ENCODE measurements around the gene ANKRD17. TPM values are rescaled to one million over a fixed set of nuclear protein-coding genes. Genes with fewer than 3 reads are reported as not detected.

ANKRD17 gene
- total RNA-seq, 1 experiment from 2014 or later, result 62.1 TPM

DNA sequence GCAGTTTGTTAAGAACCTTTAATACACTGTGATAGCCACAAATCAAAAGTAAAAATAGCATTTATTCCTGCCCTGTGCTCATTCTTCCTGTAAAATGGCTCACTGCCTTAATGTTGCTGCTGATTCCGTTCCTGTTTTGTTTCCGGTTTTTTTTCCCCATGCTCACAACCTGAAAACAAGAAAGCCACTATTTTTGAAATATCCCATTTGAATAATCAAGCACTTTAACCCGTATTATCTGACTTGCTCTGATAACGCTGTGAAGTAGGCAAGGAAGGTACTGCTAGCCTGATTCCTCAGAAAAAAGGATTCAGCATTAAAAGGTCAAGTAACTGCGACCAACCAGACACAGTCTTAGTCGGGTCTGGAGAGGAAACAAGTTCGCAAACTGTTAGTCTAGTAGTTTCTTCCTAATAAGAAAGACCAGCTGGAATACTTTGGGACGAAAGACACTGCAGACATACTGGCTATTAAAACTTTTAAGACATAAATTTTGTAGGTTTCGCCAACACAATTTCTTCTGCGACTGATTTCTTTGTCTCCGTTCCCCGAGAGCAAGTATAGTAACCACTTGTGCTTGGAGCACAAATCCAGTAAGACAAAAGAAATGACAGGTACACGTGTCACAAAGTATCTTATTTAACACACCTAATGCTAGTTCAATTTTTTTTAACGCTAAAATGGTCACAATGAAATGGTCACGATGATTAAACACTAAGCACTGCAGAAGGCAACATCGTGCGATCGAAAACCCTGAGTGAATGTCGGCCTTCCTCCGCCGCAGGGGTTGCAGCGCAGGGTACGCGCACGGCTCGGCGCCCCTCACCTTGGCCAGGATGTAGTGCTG is 189.9 kb downstream of the ANKRD17 start:
- ChIA-PET POLR2A (no interaction called here), CTCF (no interaction called here), RAD21 (ENCODE audit: low non-redundant PET in 1 of 2, low total read pairs in 2 of 2, uncharacterized antibody in 2 of 2, unreplicated experiment in 2 of 2) (no interaction called here)
- H3K4me2 ChIP-seq (ENCODE audit: low read length), result peak overlapping the region; percentile 86
- no peaks in the 10 kb centered on the region for H4K20me1 ChIP-seq (ENCODE audit: insufficient read depth)
- H3K9me2 ChIP-seq (ENCODE audit: insufficient read depth), result no peaks in the 10 kb centered on the region
- DNase-seq (ENCODE audit: low read depth, low spot score) (no peak), ATAC-seq (0 out of 2 replicates have a peak, but pooled peaks have one; percentile 0)
- H3K27ac ChIP-seq (ENCODE audit: low read depth, low read length), result peak overlapping the region; percentile 78
- TSS peak; percentile 71 for BruUV-seq (replicated peaks)
- no peaks in the 10 kb centered on the region for H3K27me3 ChIP-seq (ENCODE audit: insufficient read depth, low read length)
- no peaks in the 10 kb centered on the region; a peak in 1 of 4 replicates for H3K36me3 ChIP-seq (ENCODE audit: control insufficient read depth in 1 of 2, insufficient read depth in 2 of 2, low read length in 2 of 2)
- peaks cover 13% of the 10 kb centered on the region for H3K79me2 ChIP-seq (ENCODE audit: insufficient read depth, low read length)
- H3K9ac ChIP-seq (ENCODE audit: low read length), result peak overlapping the region; percentile 88
- intact Hi-C loops (cut with micrococcal nuclease), result loop anchor here (1.0 kb wide), 1 partner anchor 190 kb away; the partner anchor contains the start of gene ANKRD17
- H3K9me3 ChIP-seq (ENCODE audit: control insufficient read depth in 1 of 2, insufficient read depth in 1 of 2, low read depth in 1 of 2, low read length in 2 of 2), result no peaks in the 10 kb centered on the region
- H2AFZ ChIP-seq (ENCODE audit: low read depth, low read length, poor library complexity, severe bottlenecking), result no peak overlapping the region
- H3K4me1 ChIP-seq (ENCODE audit: control insufficient read depth in 1 of 2, insufficient read depth in 2 of 2, low read length in 2 of 2), result peaks cover 4 to 15% of the 10 kb centered on the region in 2 experiments; a peak in 3 of 4 replicates
- H3K4me3 ChIP-seq (replicated peaks in 1 of 2; ENCODE audit: low read depth in 1 of 2, low read length in 2 of 2), result peak overlapping the region; percentile 82 to 90
- no peak for TF ChIP-seq SP1 (IDR thresholded peaks at IDR 0.05; ENCODE audit: low read depth)
- TF ChIP-seq FOSL1 (IDR thresholded peaks at IDR 0.05; ENCODE audit: low read depth), result no peak
- TF ChIP-seq, protein P1, sequence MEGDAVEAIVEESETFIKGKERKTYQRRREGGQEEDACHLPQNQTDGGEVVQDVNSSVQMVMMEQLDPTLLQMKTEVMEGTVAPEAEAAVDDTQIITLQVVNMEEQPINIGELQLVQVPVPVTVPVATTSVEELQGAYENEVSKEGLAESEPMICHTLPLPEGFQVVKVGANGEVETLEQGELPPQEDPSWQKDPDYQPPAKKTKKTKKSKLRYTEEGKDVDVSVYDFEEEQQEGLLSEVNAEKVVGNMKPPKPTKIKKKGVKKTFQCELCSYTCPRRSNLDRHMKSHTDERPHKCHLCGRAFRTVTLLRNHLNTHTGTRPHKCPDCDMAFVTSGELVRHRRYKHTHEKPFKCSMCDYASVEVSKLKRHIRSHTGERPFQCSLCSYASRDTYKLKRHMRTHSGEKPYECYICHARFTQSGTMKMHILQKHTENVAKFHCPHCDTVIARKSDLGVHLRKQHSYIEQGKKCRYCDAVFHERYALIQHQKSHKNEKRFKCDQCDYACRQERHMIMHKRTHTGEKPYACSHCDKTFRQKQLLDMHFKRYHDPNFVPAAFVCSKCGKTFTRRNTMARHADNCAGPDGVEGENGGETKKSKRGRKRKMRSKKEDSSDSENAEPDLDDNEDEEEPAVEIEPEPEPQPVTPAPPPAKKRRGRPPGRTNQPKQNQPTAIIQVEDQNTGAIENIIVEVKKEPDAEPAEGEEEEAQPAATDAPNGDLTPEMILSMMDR (IDR thresholded peaks at IDR 0.05 in 2 of 3, conservative IDR thresholded peaks at IDR 0.05 in 1 of 3; ENCODE audit: borderline replicate concordance in 1 of 3, insufficient read depth in 1 of 3, low read depth in 2 of 3, low read length in 2 of 3), result 0 out of 6 replicates have a peak, but pooled peaks of 1 of the 3 experiments have one; percentile 7

DNA sequence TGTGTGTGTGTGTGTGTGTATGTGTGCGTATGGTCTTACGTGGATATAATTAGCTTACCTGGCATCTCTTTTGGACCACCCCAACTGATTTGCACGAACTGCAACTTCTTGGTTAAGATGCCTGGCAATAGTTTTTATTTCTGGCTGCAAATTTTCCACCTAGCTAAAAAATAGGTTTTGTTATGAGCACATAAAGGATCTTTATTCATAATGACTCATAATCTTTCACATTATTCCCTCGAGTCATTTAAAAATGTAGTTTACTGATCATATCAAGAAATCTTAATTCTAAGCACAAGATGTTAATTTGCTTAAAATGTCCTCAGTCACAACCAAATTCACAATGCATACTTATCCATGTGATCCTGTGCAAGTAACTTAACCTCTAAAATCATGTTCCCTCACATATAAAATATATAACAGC is 190.6 kb downstream of the ANKRD17 start:
- Histone ChIP-seq H3K27ac (ENCODE audit: low read depth, low read length) (peak overlapping the region; percentile 78; the same call in 1 of the 2 replicates), H3K36me3 (ENCODE audit: control insufficient read depth in 1 of 2, insufficient read depth in 2 of 2, low read length in 2 of 2) (no peaks in the 10 kb centered on the region), H3K27me3 (ENCODE audit: insufficient read depth, low read length) (no peaks in the 10 kb centered on the region), H3K4me1 (ENCODE audit: control insufficient read depth in 1 of 2, insufficient read depth in 2 of 2, low read length in 2 of 2) (peaks cover 4 to 15% of the 10 kb centered on the region in 2 experiments; a peak in 3 of 4 replicates), H3K9ac (ENCODE audit: low read length) (peak overlapping the region; percentile 88), H3K9me2 (ENCODE audit: insufficient read depth) (no peaks in the 10 kb centered on the region), H2AFZ (ENCODE audit: low read depth, low read length, poor library complexity, severe bottlenecking) (no peak overlapping the region), H3K4me2 (ENCODE audit: low read length) (peak overlapping the region; percentile 86), H3K4me3 (replicated peaks in 1 of 2; ENCODE audit: low read depth in 1 of 2, low read length in 2 of 2) (peak overlapping the region; percentile 82 to 90), H3K79me2 (ENCODE audit: insufficient read depth, low read length) (peaks cover 13% of the 10 kb centered on the region), H4K20me1 (ENCODE audit: insufficient read depth) (no peaks in the 10 kb centered on the region), H3K9me3 (ENCODE audit: control insufficient read depth in 1 of 2, insufficient read depth in 1 of 2, low read depth in 1 of 2, low read length in 2 of 2) (no peaks in the 10 kb centered on the region)
- ChIA-PET RAD21 (ENCODE audit: low non-redundant PET in 1 of 2, low total read pairs in 2 of 2, uncharacterized antibody in 2 of 2, unreplicated experiment in 2 of 2) (no interaction called here), POLR2A (no interaction called here), CTCF (no interaction called here)
- TF ChIP-seq, protein P2, sequence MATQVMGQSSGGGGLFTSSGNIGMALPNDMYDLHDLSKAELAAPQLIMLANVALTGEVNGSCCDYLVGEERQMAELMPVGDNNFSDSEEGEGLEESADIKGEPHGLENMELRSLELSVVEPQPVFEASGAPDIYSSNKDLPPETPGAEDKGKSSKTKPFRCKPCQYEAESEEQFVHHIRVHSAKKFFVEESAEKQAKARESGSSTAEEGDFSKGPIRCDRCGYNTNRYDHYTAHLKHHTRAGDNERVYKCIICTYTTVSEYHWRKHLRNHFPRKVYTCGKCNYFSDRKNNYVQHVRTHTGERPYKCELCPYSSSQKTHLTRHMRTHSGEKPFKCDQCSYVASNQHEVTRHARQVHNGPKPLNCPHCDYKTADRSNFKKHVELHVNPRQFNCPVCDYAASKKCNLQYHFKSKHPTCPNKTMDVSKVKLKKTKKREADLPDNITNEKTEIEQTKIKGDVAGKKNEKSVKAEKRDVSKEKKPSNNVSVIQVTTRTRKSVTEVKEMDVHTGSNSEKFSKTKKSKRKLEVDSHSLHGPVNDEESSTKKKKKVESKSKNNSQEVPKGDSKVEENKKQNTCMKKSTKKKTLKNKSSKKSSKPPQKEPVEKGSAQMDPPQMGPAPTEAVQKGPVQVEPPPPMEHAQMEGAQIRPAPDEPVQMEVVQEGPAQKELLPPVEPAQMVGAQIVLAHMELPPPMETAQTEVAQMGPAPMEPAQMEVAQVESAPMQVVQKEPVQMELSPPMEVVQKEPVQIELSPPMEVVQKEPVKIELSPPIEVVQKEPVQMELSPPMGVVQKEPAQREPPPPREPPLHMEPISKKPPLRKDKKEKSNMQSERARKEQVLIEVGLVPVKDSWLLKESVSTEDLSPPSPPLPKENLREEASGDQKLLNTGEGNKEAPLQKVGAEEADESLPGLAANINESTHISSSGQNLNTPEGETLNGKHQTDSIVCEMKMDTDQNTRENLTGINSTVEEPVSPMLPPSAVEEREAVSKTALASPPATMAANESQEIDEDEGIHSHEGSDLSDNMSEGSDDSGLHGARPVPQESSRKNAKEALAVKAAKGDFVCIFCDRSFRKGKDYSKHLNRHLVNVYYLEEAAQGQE (IDR thresholded peaks at IDR 0.05; ENCODE audit: low read depth), result no peak
- no peak for TF ChIP-seq FOSL1 (IDR thresholded peaks at IDR 0.05; ENCODE audit: low read depth)
- DNase-seq (ENCODE audit: low read depth, low spot score), result no peak
- ATAC-seq, result no peak
- no TSS peak for BruUV-seq (replicated peaks)
- intact Hi-C loops (cut with micrococcal nuclease), result no loop called here
